ENCODE measurements around the gene KNL1.

KNL1 gene

DNA sequence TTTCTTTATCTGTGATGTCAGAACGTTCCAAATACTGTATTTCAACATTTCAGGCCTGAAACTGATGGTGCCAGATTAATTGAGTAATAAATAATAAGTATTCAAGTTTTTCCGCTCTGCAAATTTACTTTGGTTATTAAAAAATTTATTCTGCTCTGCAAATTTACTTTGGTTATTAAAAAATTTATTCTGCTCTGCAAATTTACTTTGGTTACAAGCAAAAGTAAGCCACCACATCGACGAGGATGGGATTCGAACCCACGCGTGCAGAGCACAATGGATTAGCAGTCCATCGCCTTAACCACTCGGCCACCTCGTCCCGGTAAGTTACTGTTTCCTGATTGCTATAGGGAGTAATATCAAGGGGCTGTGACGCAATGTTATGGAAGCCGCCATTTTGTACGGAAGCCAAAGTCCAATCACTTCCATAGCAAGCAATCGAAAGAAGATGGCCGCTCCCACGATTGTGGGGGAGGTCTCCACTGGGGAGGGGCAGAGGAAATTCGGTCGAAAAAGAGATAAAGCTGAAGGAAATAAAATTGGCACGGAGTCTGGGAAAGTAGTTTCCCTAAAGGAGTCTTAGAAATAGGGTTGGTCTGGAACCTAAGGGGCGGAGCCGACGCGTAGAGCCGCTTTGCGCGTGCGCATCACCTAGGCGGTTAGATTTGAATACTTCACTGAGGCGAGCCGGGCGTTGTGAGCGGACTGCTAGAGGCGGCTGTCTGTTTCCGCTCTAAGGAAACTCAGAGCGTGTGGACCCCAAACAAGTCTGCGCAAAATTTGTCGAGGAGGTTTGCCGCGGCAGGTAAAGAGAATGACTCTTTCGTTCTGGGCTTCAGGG lies at the start of gene KNL1 (continued):
- peak; percentile 84; the same call in 1 of the 2 replicates for TF ChIP-seq ZNF24 (tag by site-specific recombination; IDR thresholded peaks at IDR 0.05)
- TF ChIP-seq ZNF585B (tag by site-specific recombination; IDR thresholded peaks at IDR 0.05), result no peak
- peak; percentile 96 for TF ChIP-seq ZNF629 (tag by site-specific recombination; IDR thresholded peaks at IDR 0.05)
- peak; percentile 98 for TF ChIP-seq ZNF335 (tag by site-specific recombination; conservative IDR thresholded peaks at IDR 0.05)
- TF ChIP-seq ZBTB17 (tag by site-specific recombination; IDR thresholded peaks at IDR 0.05), result peak; percentile 87
- TF ChIP-seq ZBTB44 (tag by site-specific recombination; IDR thresholded peaks at IDR 0.05), result peak; percentile 59; the same call in 1 of the 2 replicates
- TF ChIP-seq ZEB2 (tag by site-specific recombination; IDR thresholded peaks at IDR 0.05), result no peak; the same call in 1 of the 2 replicates
- TF ChIP-seq ZNF677 (tag by site-specific recombination; IDR thresholded peaks at IDR 0.05), result no peak
- no peak; the same call in 1 of the 2 replicates for TF ChIP-seq PRDM6 (tag by site-specific recombination; IDR thresholded peaks at IDR 0.05)
- peak; percentile 29; the same call in 1 of the 2 replicates for TF ChIP-seq KLF8 (tag by site-specific recombination; IDR thresholded peaks at IDR 0.05)
- peak; percentile 83 for TF ChIP-seq ZXDB (tag by site-specific recombination; IDR thresholded peaks at IDR 0.05)
- peak; percentile 91 for TF ChIP-seq ZNF324 (tag by site-specific recombination; IDR thresholded peaks at IDR 0.05)
- TF ChIP-seq, protein P1, sequence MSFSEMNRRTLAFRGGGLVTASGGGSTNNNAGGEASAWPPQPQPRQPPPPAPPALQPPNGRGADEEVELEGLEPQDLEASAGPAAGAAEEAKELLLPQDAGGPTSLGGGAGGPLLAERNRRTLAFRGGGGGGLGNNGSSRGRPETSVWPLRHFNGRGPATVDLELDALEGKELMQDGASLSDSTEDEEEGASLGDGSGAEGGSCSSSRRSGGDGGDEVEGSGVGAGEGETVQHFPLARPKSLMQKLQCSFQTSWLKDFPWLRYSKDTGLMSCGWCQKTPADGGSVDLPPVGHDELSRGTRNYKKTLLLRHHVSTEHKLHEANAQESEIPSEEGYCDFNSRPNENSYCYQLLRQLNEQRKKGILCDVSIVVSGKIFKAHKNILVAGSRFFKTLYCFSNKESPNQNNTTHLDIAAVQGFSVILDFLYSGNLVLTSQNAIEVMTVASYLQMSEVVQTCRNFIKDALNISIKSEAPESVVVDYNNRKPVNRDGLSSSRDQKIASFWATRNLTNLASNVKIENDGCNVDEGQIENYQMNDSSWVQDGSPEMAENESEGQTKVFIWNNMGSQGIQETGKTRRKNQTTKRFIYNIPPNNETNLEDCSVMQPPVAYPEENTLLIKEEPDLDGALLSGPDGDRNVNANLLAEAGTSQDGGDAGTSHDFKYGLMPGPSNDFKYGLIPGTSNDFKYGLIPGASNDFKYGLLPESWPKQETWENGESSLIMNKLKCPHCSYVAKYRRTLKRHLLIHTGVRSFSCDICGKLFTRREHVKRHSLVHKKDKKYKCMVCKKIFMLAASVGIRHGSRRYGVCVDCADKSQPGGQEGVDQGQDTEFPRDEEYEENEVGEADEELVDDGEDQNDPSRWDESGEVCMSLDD (tag by site-specific recombination; IDR thresholded peaks at IDR 0.05), result no peak
- no peak for TF ChIP-seq GLI4 (tag by site-specific recombination; IDR thresholded peaks at IDR 0.05)
- no peak for TF ChIP-seq ZSCAN16 (tag by site-specific recombination; IDR thresholded peaks at IDR 0.05)
- no peak for TF ChIP-seq ZNF221 (tag by site-specific recombination; IDR thresholded peaks at IDR 0.05; ENCODE audit: borderline replicate concordance)
- TF ChIP-seq ZNF398 (tag by site-specific recombination; IDR thresholded peaks at IDR 0.05), result no peak
- peak; percentile 46 for TF ChIP-seq ZFP69B (tag by site-specific recombination; IDR thresholded peaks at IDR 0.05)
- peak; percentile 63 for TF ChIP-seq ZNF394 (tag by site-specific recombination; IDR thresholded peaks at IDR 0.05; ENCODE audit: borderline replicate concordance)
- TF ChIP-seq YY2 (tag by site-specific recombination; IDR thresholded peaks at IDR 0.05), result peak; percentile 100

All from HEK293 (cell line).